Activated CD8-positive, alpha-beta memory T cell treated with anti-CD3 and anti-CD28 coated beads, Interleukin-2, amount 50 U/mL, for 24 hours (primary cell): Measurements from ENCODE around the gene LBX2.

Experiments used
- DNase-seq: peaks from one replicate; pipeline ENCODE4 v3.0.0-alpha.2; 2020; ENCODE audit errors: extremely low read depth

Gene LBX2, protein sequence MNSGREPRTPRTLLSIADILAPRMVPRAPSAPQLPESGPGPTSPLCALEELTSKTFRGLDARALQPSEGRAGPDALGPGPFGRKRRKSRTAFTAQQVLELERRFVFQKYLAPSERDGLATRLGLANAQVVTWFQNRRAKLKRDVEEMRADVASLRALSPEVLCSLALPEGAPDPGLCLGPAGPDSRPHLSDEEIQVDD

DNA sequence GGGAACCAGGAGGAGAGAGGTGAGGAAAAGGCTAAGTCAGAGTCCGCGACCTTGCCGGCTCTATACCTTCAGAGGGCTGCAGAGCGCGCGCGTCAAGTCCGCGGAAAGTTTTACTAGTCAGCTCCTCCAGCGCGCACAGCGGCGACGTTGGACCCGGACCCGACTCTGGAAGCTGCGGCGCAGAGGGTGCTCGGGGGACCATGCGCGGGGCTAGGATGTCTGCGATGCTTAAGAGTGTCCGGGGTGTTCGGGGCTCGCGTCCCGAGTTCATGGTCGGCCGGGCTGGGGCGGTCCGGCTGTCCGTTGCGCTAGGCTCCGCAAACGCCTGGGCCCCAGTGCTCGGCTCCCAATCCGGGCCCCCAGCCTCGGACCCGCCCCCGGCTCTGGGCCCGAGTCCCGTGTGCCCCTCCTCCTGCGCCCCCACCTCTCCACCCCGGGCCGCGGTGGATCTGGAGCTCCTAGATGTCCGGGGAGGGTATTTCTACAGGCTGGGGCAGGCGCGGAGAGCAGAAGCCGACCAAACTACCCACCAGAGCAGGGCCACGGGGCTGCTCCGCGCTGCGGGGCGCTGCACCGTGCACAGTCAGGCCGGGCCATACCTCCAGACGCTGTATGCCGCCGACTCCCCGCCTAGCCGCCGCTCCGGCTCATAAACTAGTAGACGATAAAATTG, at the start of gene LBX2:
TSS of gene LBX2 (minus strand) at position 337 of the 673 bp plus-strand sequence. CDS start at position 271, 66 bp downstream.
- no peak for DNase-seq

GRCh38 chr2:74548285-74548899, 49.0 kb upstream of the LBX2 start:
- no peak for DNase-seq

DNA sequence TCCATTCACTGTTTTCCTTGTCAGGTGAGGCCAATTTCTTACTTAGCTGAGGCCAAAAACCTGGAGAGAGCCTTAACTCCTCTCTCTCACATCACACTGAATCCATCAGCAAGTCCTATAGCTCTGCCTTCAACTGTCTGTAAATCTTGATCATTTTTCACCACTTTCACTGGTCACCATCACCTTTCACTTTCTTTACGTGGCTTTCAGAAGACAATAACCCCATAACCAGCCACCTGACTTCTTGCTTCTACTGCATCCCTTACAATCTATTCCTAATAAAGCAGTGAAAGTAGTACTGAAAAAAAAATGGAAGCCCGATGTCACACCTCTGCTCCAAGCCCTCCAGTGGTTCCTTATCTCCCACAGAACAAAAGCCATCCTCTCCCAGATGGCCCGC, 46.6 kb upstream of the LBX2 start:
- no peak for DNase-seq

GRCh38 chr2:74544634-74545033, 45.2 kb upstream of the LBX2 start:
- no peak for DNase-seq

DNA sequence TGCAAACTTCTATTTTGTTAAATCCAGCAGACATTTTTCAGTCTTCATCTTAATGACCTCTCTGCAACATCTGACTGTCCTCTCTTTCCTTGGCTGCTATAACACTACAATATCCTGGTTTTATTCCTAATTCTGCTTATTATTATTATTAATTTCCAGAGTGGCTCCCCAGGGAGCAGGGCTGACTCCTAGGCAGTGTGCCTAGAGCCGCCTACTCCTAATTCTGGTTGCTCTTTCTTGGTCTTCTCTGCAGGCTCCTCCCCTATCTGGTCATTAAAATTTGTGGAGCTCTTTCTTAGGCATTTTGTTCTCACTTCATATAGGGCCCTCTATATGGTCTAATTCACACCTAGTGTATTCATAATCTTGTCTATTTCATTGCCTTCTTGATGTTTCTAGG, 43.6 kb upstream of the LBX2 start:
- no peak for DNase-seq

- no peak for DNase-seq
These were observed 40.9 kb upstream of the LBX2 start for GRCh38 chr2:74540291-74540690.

DNA sequence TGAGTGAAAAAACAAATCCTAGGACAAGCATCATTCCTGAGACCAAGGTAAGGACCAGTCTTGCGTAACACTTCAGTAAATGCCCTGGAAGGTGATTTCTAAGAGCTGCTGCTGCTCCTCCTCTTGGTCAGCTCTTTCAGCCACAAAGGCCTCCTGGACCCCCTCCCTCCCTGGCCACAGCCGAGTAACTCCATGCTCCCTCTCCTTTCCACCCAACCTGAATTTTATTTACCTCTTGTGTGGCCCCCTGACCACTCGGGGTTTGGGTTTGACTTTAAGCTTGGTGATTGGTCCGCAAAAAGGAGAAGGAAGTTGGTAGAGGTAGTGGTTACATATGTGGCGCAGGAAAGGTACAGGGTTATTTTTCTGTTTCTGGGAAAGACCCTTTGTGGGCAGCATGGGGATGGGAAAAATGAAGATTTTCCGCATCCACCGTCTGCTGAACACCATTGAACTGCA, 39.5 kb upstream of the LBX2 start:
- DNase-seq, result no peak

- DNase-seq, result no peak
These were observed 37.7 kb upstream of the LBX2 start for GRCh38 chr2:74537140-74537539.

DNA sequence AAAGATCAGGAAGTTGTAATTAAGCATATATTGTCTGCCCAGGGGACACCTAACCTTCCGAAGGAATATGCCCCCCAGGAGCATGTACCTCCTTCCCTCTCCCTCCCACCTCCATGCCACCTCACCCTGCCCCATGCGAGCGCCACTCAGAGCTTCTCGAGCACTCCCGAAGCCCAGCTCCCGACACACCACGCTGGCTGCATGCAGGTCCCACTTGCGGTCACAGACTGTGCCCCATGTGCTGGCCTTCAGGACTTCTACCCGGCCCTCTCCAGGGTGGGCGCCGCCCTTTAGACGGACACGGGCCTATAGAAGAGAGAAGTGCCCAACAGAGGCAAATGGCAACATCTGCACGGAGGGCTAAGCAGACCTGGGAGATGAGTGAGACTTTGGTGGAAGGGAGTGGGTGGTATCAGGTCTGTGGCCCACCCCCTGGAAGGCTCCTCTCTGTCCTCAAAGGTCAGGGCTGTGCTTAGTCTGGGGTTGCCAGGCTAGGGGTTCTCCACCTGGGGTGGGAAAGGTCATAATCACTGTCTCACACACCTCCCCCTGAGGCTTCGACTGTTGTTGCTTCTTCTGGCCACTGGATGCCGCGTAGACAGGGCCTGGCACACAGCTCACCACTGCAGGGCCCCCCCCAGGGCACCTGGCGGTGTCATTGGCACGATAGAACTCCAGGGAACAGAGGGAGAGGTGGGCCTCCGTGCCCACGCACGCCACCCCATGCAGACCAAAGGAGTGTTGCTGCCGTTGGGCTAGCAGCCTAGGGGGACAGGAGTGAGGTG, 37.0 kb upstream of the LBX2 start:
- DNase-seq, result no peak

- DNase-seq, result no peak
These were observed 36.1 kb upstream of the LBX2 start for GRCh38 chr2:74535440-74535965.

- no peak for DNase-seq
These were observed 35.0 kb upstream of the LBX2 start for GRCh38 chr2:74534411-74534810.

GRCh38 chr2:74533464-74533863, 34.1 kb upstream of the LBX2 start:
- no peak for DNase-seq

DNA sequence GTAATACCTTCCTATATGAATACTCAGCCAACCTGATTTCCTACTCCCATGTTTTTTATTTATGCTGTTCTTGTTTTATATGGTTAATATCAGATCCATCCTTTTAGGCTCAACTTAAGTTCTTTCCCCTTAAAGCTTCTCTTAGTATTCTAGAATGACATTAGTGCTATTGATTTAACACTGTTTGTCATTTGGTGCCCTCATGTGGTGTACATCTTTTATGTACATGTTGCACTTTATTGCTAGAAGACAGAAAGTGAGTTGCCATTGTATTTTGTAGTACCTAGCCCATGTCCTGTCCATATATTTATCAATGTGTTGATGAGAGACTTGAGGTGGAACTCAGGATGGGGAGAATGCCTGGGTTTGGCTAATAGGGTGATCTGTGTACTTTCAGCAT, 32.8 kb upstream of the LBX2 start:
- no peak for DNase-seq

GRCh38 chr2:74531666-74532065, 32.3 kb upstream of the LBX2 start:
- no peak for DNase-seq

DNA sequence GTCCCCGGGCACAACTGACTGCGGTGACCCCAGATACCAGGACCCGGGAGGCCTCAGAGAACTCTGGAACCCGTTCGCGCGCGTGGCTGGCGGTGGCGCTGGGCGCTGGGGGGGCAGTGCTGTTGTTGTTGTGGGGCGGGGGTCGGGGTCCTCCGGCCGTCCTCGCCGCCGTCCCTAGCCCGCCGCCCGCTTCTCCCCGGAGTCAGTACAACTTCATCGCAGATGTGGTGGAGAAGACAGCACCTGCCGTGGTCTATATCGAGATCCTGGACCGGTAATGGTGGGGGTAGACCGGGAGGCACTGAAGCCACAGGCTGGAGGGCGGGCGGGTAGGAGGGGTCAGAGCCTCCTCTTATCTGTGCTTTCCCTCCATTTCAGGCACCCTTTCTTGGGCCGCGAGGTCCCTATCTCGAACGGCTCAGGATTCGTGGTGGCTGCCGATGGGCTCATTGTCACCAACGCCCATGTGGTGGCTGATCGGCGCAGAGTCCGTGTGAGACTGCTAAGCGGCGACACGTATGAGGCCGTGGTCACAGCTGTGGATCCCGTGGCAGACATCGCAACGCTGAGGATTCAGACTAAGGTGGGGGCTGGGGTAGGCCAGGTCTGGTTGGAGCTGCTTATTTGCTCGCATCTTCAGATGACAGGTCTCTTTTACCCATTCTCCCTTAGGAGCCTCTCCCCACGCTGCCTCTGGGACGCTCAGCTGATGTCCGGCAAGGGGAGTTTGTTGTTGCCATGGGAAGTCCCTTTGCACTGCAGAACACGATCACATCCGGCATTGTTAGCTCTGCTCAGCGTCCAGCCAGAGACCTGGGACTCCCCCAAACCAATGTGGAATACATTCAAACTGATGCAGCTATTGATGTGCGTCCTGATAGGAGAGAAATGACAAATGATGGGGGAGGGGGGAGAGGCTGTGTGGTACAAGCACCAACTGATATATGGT, 31.1 kb upstream of the LBX2 start:
- no peak for DNase-seq

DNA sequence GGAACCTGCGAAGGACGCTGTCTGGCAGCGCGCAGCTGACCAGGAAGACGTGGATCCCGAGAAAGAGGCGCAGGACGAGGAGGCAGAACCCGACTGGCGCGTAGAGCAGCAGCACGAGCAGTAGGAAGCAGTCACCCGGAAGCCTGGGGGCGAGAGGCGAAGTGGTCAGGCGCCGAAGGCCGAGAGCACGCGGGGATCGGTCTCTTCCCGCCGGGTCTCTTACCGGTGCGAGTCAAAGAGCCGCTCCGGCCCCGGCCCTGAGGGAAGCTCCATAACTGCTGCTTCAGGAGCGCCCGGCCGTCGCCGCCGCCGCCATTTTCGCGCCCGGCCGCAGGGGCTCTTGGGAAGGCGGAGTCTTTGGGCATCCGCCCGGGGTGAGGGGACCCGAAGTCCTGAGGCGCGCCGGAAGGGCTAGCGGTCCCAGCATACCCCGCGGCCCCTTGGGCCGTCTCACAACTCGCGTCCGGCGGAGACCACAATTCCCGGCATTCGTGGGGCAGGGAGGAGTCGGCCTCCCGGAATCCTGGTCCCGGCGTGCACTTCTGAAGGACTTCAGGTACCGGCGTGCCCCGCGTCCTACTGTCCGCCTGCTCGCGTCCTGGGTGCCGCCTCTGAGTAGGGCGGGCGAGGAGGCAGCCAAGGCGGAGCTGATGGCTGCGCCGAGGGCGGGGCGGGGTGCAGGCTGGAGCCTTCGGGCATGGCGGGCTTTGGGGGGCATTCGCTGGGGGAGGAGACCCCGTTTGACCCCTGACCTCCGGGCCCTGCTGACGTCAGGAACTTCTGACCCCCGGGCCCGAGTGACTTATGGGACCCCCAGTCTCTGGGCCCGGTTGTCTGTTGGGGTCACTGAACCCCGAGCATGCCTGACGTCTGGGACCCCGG, 30.2 kb upstream of the LBX2 start, which contains the start of the genes AUP1 and HTRA2:
TSS of gene AUP1 (minus strand) at position 350 of the 882 bp plus-strand sequence. CDS start at position 273, 77 bp downstream.
TSS of gene HTRA2 (plus strand) at position 577 of the 882 bp plus-strand sequence. CDS start at position 651, 74 bp downstream.
- peak; percentile 80 for DNase-seq

- no peak for DNase-seq
These were observed 29.4 kb upstream of the LBX2 start for GRCh38 chr2:74528600-74529356.

DNA sequence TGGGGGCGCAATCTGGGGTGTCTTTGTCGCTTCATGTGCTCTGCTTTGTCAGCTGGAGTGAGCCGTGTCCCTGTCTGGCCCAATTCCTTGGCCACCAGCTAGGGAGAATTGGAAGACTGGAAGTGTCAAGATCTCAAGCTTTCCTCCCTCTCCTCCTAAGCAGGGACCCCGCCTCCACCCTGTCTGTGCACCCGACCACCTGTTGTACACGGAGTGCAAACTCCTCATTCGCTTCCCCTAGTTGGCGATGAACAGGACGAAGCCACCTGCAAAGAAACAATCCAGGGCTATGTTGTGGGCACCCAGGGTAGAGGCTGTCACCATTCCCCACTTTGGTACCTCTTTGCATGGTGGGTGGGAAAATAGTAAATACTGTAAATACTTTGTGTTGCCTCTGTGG, 28.3 kb upstream of the LBX2 start:
- DNase-seq, result no peak

GRCh38 chr2:74526649-74527230, 27.3 kb upstream of the LBX2 start:
- DNase-seq, result no peak
